A549 (cell line): ENCODE data around the gene APOM. TPM values are rescaled to one million over a fixed set of nuclear protein-coding genes. Genes with fewer than 3 reads are reported as not detected.

Experiments
- ATAC-seq, 2 experiments: fragments of 200-7000 bp in 1 of 2; fragments of >200 bp in 1 of 2; cut with Nextera tagmentation in 1 of 2; cut with Tn5 transposase in 1 of 2; 3 replicates each; pipeline versions ENCODE4 v1.8.0 to v1.9.1; 2018 to 2020; ENCODE audit warnings: mild to moderate bottlenecking in 1 of 2, moderate library complexity in 1 of 2
- CTCF ChIA-PET: fragments of 300-600 bp; sonication (Branson Sonifier 250); formaldehyde crosslinking; extraction: SDS; loops from one replicate; lab custom pipeline; 2021; ENCODE audit warnings: antibody characterized with exemption, inconsistent platforms; lab: Yijun Ruan, JAX
- POLR2A ChIA-PET: fragments of 350-600 bp; formaldehyde crosslinking; extraction: SDS; loops from one replicate; lab custom pipeline; 2021; ENCODE audit warnings: antibody characterized with exemption, inconsistent platforms; lab: Yijun Ruan, JAX
- DNase-seq, 2 experiments: peaks; one replicate each; pipeline versions ENCODE4 v3.0.0 to v3.0.0-alpha.2; 2011 to 2016; ENCODE audit warnings: low read depth in 1 of 2, low spot score in 1 of 2
- FAIRE-seq: peaks from 2 replicates; lab custom pipeline; 2011; peaks lifted over from hg19 to GRCh38; lab: Jason Lieb, UNC
- H3K27ac ChIP-seq, 2 experiments: fragments of >200 bp; sonication (Bioruptor Twin); formaldehyde crosslinking; 3 replicates each; pipeline ENCODE4 v1.5.1; 2016 to 2017
- H3K4me1 ChIP-seq: fragments of >200 bp; sonication (Bioruptor Twin); formaldehyde crosslinking; 3 replicates; pipeline ENCODE4 v1.6.1; 2016
- H3K4me2 ChIP-seq: fragments of >200 bp; sonication (Bioruptor Twin); formaldehyde crosslinking; 3 replicates; pipeline ENCODE4 v1.6.1; 2016
- H3K4me3 ChIP-seq: fragments of >200 bp; sonication (Bioruptor Twin); formaldehyde crosslinking; 3 replicates; pipeline ENCODE4 v1.5.1; 2016
- H3K9me3 ChIP-seq: fragments of >200 bp; sonication (Bioruptor Twin); formaldehyde crosslinking; 3 replicates; pipeline ENCODE4 v1.6.1; 2016
- BHLHE40 ChIP-seq: IDR thresholded peaks from 2 replicates; pipeline ENCODE4 v1.6.1; 2012; ENCODE audit warnings: low read depth, low read length, inconsistent platforms
- CBX8 ChIP-seq: fragments of 200-600 bp; sonication (generic); IDR thresholded peaks from 2 replicates; pipeline ENCODE4 v1.6.1; 2016
- CEBPB ChIP-seq, 2 experiments: fragments of >200 bp in 1 of 2; sonication (Bioruptor Twin) in 1 of 2; formaldehyde crosslinking in 1 of 2; IDR thresholded peaks; 2 replicates each; pipeline ENCODE4 v1.6.1; 2012 to 2016
- CTCF ChIP-seq: fragments of >200 bp; sonication (Bioruptor Twin); formaldehyde crosslinking; IDR thresholded peaks from 3 replicates; pipeline ENCODE4 v1.5.1; 2016
- E2F6 ChIP-seq: IDR thresholded peaks from 2 replicates; pipeline ENCODE4 v1.6.1; 2012; ENCODE audit warnings: low read depth, borderline replicate concordance
- EHF ChIP-seq: fragments of 250-450 bp; sonication (Bioruptor Pico); IDR thresholded peaks from 2 replicates; pipeline ENCODE4 v1.5.0; 2020; ENCODE audit warnings: mild to moderate bottlenecking
- EHMT2 ChIP-seq: fragments of 200-600 bp; sonication (generic); IDR thresholded peaks from 2 replicates; pipeline ENCODE4 v1.6.1; 2016; ENCODE audit warnings: antibody characterized with exemption, low read depth, mild to moderate bottlenecking, moderate library complexity
- ELK1 ChIP-seq: fragments of 150-350 bp; IDR thresholded peaks from 2 replicates; pipeline ENCODE4 v1.6.1; 2014; ENCODE audit warnings: low read depth, mild to moderate bottlenecking, low read length
- FOSB ChIP-seq: fragments of 250-450 bp; sonication (Bioruptor Pico); IDR thresholded peaks from 2 replicates; pipeline ENCODE4 v1.5.0; 2020; ENCODE audit warnings: mild to moderate bottlenecking, moderate library complexity
- FOSL2 ChIP-seq, 2 experiments: fragments of 450-650 bp in 1 of 2; fragments of >200 bp in 1 of 2; sonication (Bioruptor Twin) in 1 of 2; formaldehyde crosslinking; IDR thresholded peaks; 2 replicates each; pipeline versions ENCODE4 v1.5.0 to v1.6.1; 2016 to 2020; ENCODE audit warnings: mild to moderate bottlenecking in 1 of 2, moderate library complexity in 1 of 2
- FOXS1 ChIP-seq: fragments of 250-450 bp; sonication (Bioruptor Pico); IDR thresholded peaks from 2 replicates; pipeline ENCODE4 v1.5.0; 2020; ENCODE audit warnings: mild to moderate bottlenecking, moderate library complexity
- GATA3 ChIP-seq: IDR thresholded peaks from 2 replicates; pipeline ENCODE4 v1.6.1; 2012; ENCODE audit warnings: borderline replicate concordance
- HES2 ChIP-seq: fragments of >200 bp; sonication (Bioruptor Twin); formaldehyde crosslinking; IDR thresholded peaks from 2 replicates; pipeline ENCODE4 v1.6.1; 2016
- HEYL ChIP-seq: fragments of 250-450 bp; sonication (Bioruptor Pico); IDR thresholded peaks from 2 replicates; pipeline ENCODE4 v1.8.0; 2021; ENCODE audit warnings: mild to moderate bottlenecking, moderate library complexity
- HOXA7 ChIP-seq: fragments of 250-450 bp; sonication (Bioruptor Pico); IDR thresholded peaks from 2 replicates; pipeline ENCODE4 v1.5.0; 2020; ENCODE audit warnings: mild to moderate bottlenecking, moderate library complexity
- JUNB ChIP-seq: fragments of >200 bp; sonication (Bioruptor Twin); formaldehyde crosslinking; IDR thresholded peaks from 2 replicates; pipeline ENCODE4 v1.6.1; 2016
- KDM1A ChIP-seq: fragments of 200-600 bp; sonication (generic); IDR thresholded peaks from 2 replicates; pipeline ENCODE4 v1.6.1; 2016; ENCODE audit warnings: low read depth, mild to moderate bottlenecking
- MAFK ChIP-seq: fragments of 450-650 bp; IDR thresholded peaks from 2 replicates; pipeline ENCODE4 v1.6.1; 2014; ENCODE audit not compliant: partially characterized antibody
- MAX ChIP-seq: IDR thresholded peaks from 2 replicates; pipeline ENCODE4 v1.6.1; 2012
- MAZ ChIP-seq: fragments of 150-350 bp; IDR thresholded peaks from 2 replicates; pipeline ENCODE4 v1.6.1; 2014; ENCODE audit warnings: antibody characterized with exemption, low read depth, low read length, borderline replicate concordance
- POLR2A ChIP-seq: IDR thresholded peaks from 2 replicates; pipeline ENCODE4 v1.6.1; 2012; ENCODE audit warnings: mild to moderate bottlenecking, low read length
- POLR2AphosphoS2 ChIP-seq: conservative IDR thresholded peaks from 2 replicates; pipeline ENCODE4 v1.6.1; 2012; ENCODE audit warnings: low read length, improper control_type of control experiment, inconsistent platforms
- RARB ChIP-seq: fragments of 250-450 bp; sonication (Bioruptor Pico); IDR thresholded peaks from 2 replicates; pipeline ENCODE4 v1.8.0; 2021; ENCODE audit warnings: mild to moderate bottlenecking, moderate library complexity
- RFX5 ChIP-seq: fragments of 450-650 bp; IDR thresholded peaks from 2 replicates; pipeline ENCODE4 v1.7.1; 2014; ENCODE audit warnings: antibody characterized with exemption, mild to moderate bottlenecking, moderate library complexity
- SREBF2 ChIP-seq: fragments of 450-650 bp; IDR thresholded peaks from 2 replicates; pipeline ENCODE4 v1.6.1; 2014; ENCODE audit warnings: mild to moderate bottlenecking, moderate library complexity
- TFCP2L1 ChIP-seq: fragments of 250-450 bp; sonication (Bioruptor Pico); IDR thresholded peaks from 2 replicates; pipeline ENCODE4 v1.5.0; 2021; ENCODE audit warnings: mild to moderate bottlenecking
- WGBS: methylation state at CpG from one replicate; pipeline ENCODE4 v1.1.6; 2017; ENCODE audit errors: missing lambda C conversion rate; 5-methylcytosine and 5-hydroxymethylcytosine counted together
- polyA plus RNA-seq, 4 experiments: library from polyadenylated mRNA; depleted of rRNA in 3 of 4; stranded (reverse); fragments of >200 nt; fragmentation: RNase III in 1 of 4; extraction: RNeasy Plus Mini Kit Qiagen cat#74134 plus additional on column Dnase treatment in 1 of 4; gene quantifications; 2 replicates in 3 of 4; 3 replicates in 1 of 4; pipeline ENCODE4 v1.2.3, GENCODE V29; 2011 to 2017

Gene APOM
- polyA plus RNA-seq, 2 of the 4 experiments (the other 2 are of a cell fraction) = 1.5 to 2.6 TPM

GRCh38 chr6:31700740-31701401 is 45.2 kb downstream of the APOM start:
- TF ChIP-seq ELK1 (no peak), EHMT2 (no peak), BHLHE40 (no peak), EHF (CRISPR knock-in tag) (no peak), SREBF2 (no peak), POLR2A (no peak)
- Histone ChIP-seq H3K4me1 (peaks cover 13% of the 10 kb centered on the region; the same call in 2 of the 3 replicates), H3K9me3 (no peaks in the 10 kb centered on the region), H3K4me3 (no peak overlapping the region), H3K27ac (no peak overlapping the region), H3K4me2 (no peak overlapping the region)
- FAIRE-seq = no peak
- DNase-seq = no peak
- ATAC-seq = no peak
- 72% methylated on average over 5 of the region's 5 CpGs for WGBS
- POLR2A ChIA-PET = no interaction called here
- CTCF ChIA-PET = no interaction called here

- H3K4me2 ChIP-seq = peak overlapping the region; percentile 81
- POLR2A ChIA-PET = no interaction called here
Observed at GRCh38 chr6:31701666-31702404, 46.1 kb downstream of the APOM start.

GRCh38 chr6:31702405-31702818 is 46.7 kb downstream of the APOM start:
- Histone ChIP-seq H3K27ac (peak overlapping the region; percentile 84 to 92), H3K4me3 (peak overlapping the region; percentile 72), H3K4me1 (peaks cover 13% of the 10 kb centered on the region; the same call in 2 of the 3 replicates)
- POLR2A ChIA-PET = interaction anchor here (1.2 kb wide), 3 partner anchors 27 to 160 kb away, joined by 3 to 4 read pairs (median 4); partner anchors contain the start of genes DDAH2, MSH5 and NEU1
- FAIRE-seq = no peak
- peak; percentile 5 to 16; a peak in 3 of 6 replicates for ATAC-seq
- no peak for TF ChIP-seq HEYL (CRISPR knock-in tag)
- TF ChIP-seq RARB = no peak
- no peak for TF ChIP-seq E2F6
- TF ChIP-seq MAX = no peak
- TF ChIP-seq FOXS1 (CRISPR knock-in tag) = no peak
- no peak for TF ChIP-seq MAFK
- no peak for TF ChIP-seq HES2
- no peak for TF ChIP-seq POLR2AphosphoS2
- TF ChIP-seq, all 56 proteins: peak for 0
- no peak for DNase-seq
- peak overlapping the region; percentile 81 for H3K4me2 ChIP-seq
- WGBS = 13% methylated on average over 10 of the region's 10 CpGs
- CTCF ChIA-PET = interaction anchor here (1.5 to 3.1 kb wide), 2 partner anchors 9 to 128 kb away, joined by 3 to 9 read pairs; no protein-coding TSS in a partner anchor
- H3K9me3 ChIP-seq = no peaks in the 10 kb centered on the region

More at GRCh38 chr6:31701666-31702404, 46.1 kb downstream of the APOM start:
- Histone ChIP-seq H3K4me3 (peak overlapping the region; percentile 72), H3K27ac (peak overlapping the region; percentile 84 to 92), H3K4me1 (peaks cover 13% of the 10 kb centered on the region; the same call in 2 of the 3 replicates), H3K9me3 (no peaks in the 10 kb centered on the region)
- no peak for TF ChIP-seq CTCF
- no peak for TF ChIP-seq FOSB (CRISPR knock-in tag)
- no peak for TF ChIP-seq RFX5
- TF ChIP-seq MAZ = no peak
- TF ChIP-seq CEBPB (IDR thresholded peaks at IDR 0.05) = no peak
- TF ChIP-seq HEYL (CRISPR knock-in tag) = no peak
- no peak for TF ChIP-seq JUNB
- no peak for TF ChIP-seq KDM1A
- no peak for TF ChIP-seq TFCP2L1
- TF ChIP-seq CBX8 = no peak
- no peak for TF ChIP-seq GATA3
- no peak for TF ChIP-seq FOSL2 (IDR thresholded peaks at IDR 0.05)
- no peak for TF ChIP-seq FOSL2 (CRISPR knock-in tag; IDR thresholded peaks at IDR 0.05)
- no peak for TF ChIP-seq HOXA7 (CRISPR knock-in tag)
- no peak for TF ChIP-seq EHMT2
- no peak for ATAC-seq
- 64% methylated on average over 7 of the region's 7 CpGs for WGBS
- CTCF ChIA-PET = interaction anchor here (1.5 to 3.1 kb wide), 2 partner anchors 8 to 128 kb away, joined by 3 to 9 read pairs; no protein-coding TSS in a partner anchor
- FAIRE-seq = no peak
- no peak for DNase-seq
